Measurements from ENCODE around the gene EXOC6B. TPM values are rescaled to one million over a fixed set of nuclear protein-coding genes. Genes with fewer than 3 reads are reported as not detected.

Gene EXOC6B
- total and polyA plus RNA-seq, 2 of the 8 experiments (the other 6 are each of a cell fraction or from before 2014, with no cell fraction given) = 13.5 to 33.0 TPM

GRCh38 chr2:72150157-72150860, 675.5 kb downstream of the EXOC6B start:
- Histone ChIP-seq H3K4me2 (ENCODE audit: insufficient read depth in 1 of 2, low read depth in 2 of 2, low read length in 2 of 2) (peak overlapping the region; percentile 62 to 87), H3K56ac (replicated peaks; ENCODE audit: insufficient read length, low read depth, low read length) (no peak overlapping the region), H3K79me2 (ENCODE audit: control insufficient read depth in 1 of 2, insufficient read depth in 2 of 2, low read length in 2 of 2) (no peaks in the 10 kb centered on the region), H3K36me3 (ENCODE audit: control insufficient read depth in 2 of 4, insufficient read depth in 4 of 4, low read length in 3 of 4) (no peaks in the 10 kb centered on the region), H2AFZ (ENCODE audit: low read length) (no peak overlapping the region; the same call in 1 of the 2 replicates), H3K4ac (replicated peaks; ENCODE audit: insufficient read length, low read depth, low read length) (no peak overlapping the region), H2BK20ac (ENCODE audit: low read length) (no peak overlapping the region), H4K20me1 (replicated peaks in 1 of 2; ENCODE audit: control insufficient read depth in 1 of 2, insufficient read depth in 2 of 2, low read length in 2 of 2) (peaks cover 0 to 12% of the 10 kb centered on the region in 2 experiments), H3K18ac (ENCODE audit: extremely low read depth, low read length) (no peak overlapping the region; the same call in 1 of the 2 replicates), H3K4me3 (ENCODE audit: extremely low read depth in 1 of 4, insufficient read depth in 2 of 4, low read depth in 3 of 4, low read length in 4 of 4) (peak overlapping the region; percentile 49 to 56 (median 52); a peak in 7 of 8 replicates), H3K14ac (ENCODE audit: insufficient read length) (no peak overlapping the region), H4K8ac (ENCODE audit: extremely low read depth, insufficient read depth, low read length) (no peak overlapping the region), H3K9me3 (ENCODE audit: insufficient read depth in 2 of 2, low read depth in 1 of 2, low read length in 1 of 2) (no peaks in the 10 kb centered on the region), H4K91ac (replicated peaks; ENCODE audit: insufficient read length, low read length) (no peak overlapping the region), H3K27ac (ENCODE audit: low read depth, low read length) (no peak overlapping the region), H2BK5ac (ENCODE audit: low read depth, low read length) (no peak overlapping the region), H2AK5ac (ENCODE audit: low read depth, low read length) (no peak overlapping the region), H4K5ac (ENCODE audit: insufficient read length, low read depth, low read length) (no peak overlapping the region), H3K23ac (ENCODE audit: insufficient read length) (no peak overlapping the region), H3K4me1 (replicated peaks in 1 of 4; ENCODE audit: control insufficient read depth in 3 of 4, insufficient read depth in 4 of 4, low read length in 3 of 4) (peaks cover 7 to 28% (median 16%) of the 10 kb centered on the region in 4 experiments), H2BK120ac (replicated peaks; ENCODE audit: low read depth, low read length) (no peak overlapping the region), H3K27me3 (replicated peaks in 1 of 4; ENCODE audit: control insufficient read depth in 3 of 4, extremely low read depth in 1 of 4, insufficient read depth in 3 of 4, low read length in 3 of 4) (peaks cover 36 to 62% (median 58%) of the 10 kb centered on the region in 4 experiments), H3K9ac (replicated peaks in 1 of 4; ENCODE audit: extremely low read depth in 1 of 4, low read depth in 3 of 4, low read length in 3 of 4) (peak overlapping the region in 1 of 4 experiments; percentile 24; a peak in 1 of 7 replicates), H3K79me1 (ENCODE audit: low read depth, low read length) (no peaks in the 10 kb centered on the region), H2BK12ac (ENCODE audit: low read depth, low read length) (no peak overlapping the region), H3K23me2 (ENCODE audit: low read depth, low read length) (peaks cover 22% of the 10 kb centered on the region), H2BK15ac (ENCODE audit: low read length) (no peak overlapping the region)
- CTCF ChIA-PET (ENCODE audit: partially characterized antibody) = interaction anchor here (0.6 to 7.0 kb wide), 64 partner anchors 11 to 681 kb away, joined by 3 to 115 read pairs (median 4); no protein-coding TSS in a partner anchor
- peak in 1 of 2 experiments; percentile 95 for DNase-seq (ENCODE audit: low read depth in 1 of 2, low spot score in 2 of 2)
- POLR2A ChIA-PET (ENCODE audit: partially characterized antibody) = no interaction called here
- FAIRE-seq = peak; percentile 97
- 11% methylated on average over 28 of the region's 28 CpGs; no CpG with 5 or more reads in 1 of the 2 experiments for WGBS, 2 experiments (ENCODE audit: extremely low coverage in 1 of 2, insufficient coverage in 1 of 2, insufficient read length in 1 of 2, insufficient replicate concordance in 2 of 2, low coverage in 1 of 2, low lambda C conversion rate in 2 of 2, missing lambda C conversion rate in 1 of 2)
- TF ChIP-seq TBP (IDR thresholded peaks at IDR 0.05; ENCODE audit: low read depth, low read length) (peak; percentile 25; the same call in 1 of the 2 replicates), SUZ12 (IDR thresholded peaks at IDR 0.05; ENCODE audit: low read length) (peak; percentile 16; the same call in 1 of the 2 replicates), KDM5A (IDR thresholded peaks at IDR 0.05; ENCODE audit: low read length) (no peak), KDM1A (IDR thresholded peaks at IDR 0.05; ENCODE audit: borderline replicate concordance, low read length) (no peak), E2F6 (IDR thresholded peaks at IDR 0.05) (no peak), NRF1 (IDR thresholded peaks at IDR 0.05; ENCODE audit: low read depth, low read length) (no peak), ASH2L (IDR thresholded peaks at IDR 0.05; ENCODE audit: low read length) (peak; percentile 37), POLR2A (IDR thresholded peaks at IDR 0.05; ENCODE audit: control extremely low read depth in 1 of 2, low read depth in 2 of 2, low read length in 2 of 2) (no peak), NANOG (IDR thresholded peaks at IDR 0.05; ENCODE audit: insufficient read depth, low read depth, low read length, poor library complexity, severe bottlenecking) (no peak), CTBP2 (IDR thresholded peaks at IDR 0.05; ENCODE audit: borderline replicate concordance, insufficient read depth, insufficient read length, low read length) (no peak), GABPA (IDR thresholded peaks at IDR 0.05; ENCODE audit: borderline replicate concordance, insufficient read depth, low read length) (no peak)
